ENCODE data around the gene PKNOX2. TPM values are rescaled to one million over a fixed set of nuclear protein-coding genes. Genes with fewer than 3 reads are reported as not detected.

Gene PKNOX2
- polyA plus RNA-seq, 2 of the 4 experiments (the other 2 are of a cell fraction) = not detected

- 53% methylated on average over 7 of the region's 7 CpGs for WGBS (ENCODE audit: missing lambda C conversion rate)
- no peak for FAIRE-seq
Measured at GRCh38 chr11:125412177-125412496, 247.6 kb downstream of the PKNOX2 start.

GRCh38 chr11:125412509-125412908, 248.0 kb downstream of the PKNOX2 start:
- TF ChIP-seq RNF2 (IDR thresholded peaks at IDR 0.05; ENCODE audit: borderline replicate concordance, low read depth) = no peak
- TF ChIP-seq ZFP36 (IDR thresholded peaks at IDR 0.05; ENCODE audit: borderline replicate concordance, partially characterized antibody) = no peak
- TF ChIP-seq CEBPB (IDR thresholded peaks at IDR 0.05) = no peak
- TF ChIP-seq, protein P1, sequence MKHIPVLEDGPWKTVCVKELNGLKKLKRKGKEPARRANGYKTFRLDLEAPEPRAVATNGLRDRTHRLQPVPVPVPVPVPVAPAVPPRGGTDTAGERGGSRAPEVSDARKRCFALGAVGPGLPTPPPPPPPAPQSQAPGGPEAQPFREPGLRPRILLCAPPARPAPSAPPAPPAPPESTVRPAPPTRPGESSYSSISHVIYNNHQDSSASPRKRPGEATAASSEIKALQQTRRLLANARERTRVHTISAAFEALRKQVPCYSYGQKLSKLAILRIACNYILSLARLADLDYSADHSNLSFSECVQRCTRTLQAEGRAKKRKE (CRISPR knock-in tag; IDR thresholded peaks at IDR 0.05; ENCODE audit: low read depth) = no peak
- TF ChIP-seq BHLHE40 (IDR thresholded peaks at IDR 0.05; ENCODE audit: low read depth, low read length) = no peak
- no peak for TF ChIP-seq SMC3 (IDR thresholded peaks at IDR 0.05)
- TF ChIP-seq RCOR1 (IDR thresholded peaks at IDR 0.05; ENCODE audit: low read depth, low read length) = no peak
- no peak for TF ChIP-seq KDM5A (IDR thresholded peaks at IDR 0.05)
- TF ChIP-seq TP53 (CRISPR knock-in tag; IDR thresholded peaks at IDR 0.05) = no peak
- TF ChIP-seq, protein P2, sequence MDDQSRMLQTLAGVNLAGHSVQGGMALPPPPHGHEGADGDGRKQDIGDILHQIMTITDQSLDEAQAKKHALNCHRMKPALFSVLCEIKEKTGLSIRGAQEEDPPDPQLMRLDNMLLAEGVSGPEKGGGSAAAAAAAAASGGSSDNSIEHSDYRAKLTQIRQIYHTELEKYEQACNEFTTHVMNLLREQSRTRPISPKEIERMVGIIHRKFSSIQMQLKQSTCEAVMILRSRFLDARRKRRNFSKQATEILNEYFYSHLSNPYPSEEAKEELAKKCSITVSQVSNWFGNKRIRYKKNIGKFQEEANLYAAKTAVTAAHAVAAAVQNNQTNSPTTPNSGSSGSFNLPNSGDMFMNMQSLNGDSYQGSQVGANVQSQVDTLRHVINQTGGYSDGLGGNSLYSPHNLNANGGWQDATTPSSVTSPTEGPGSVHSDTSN (IDR thresholded peaks at IDR 0.05) = no peak
- no peak for TF ChIP-seq EHF (CRISPR knock-in tag; IDR thresholded peaks at IDR 0.05)
- no peak for TF ChIP-seq FOXS1 (CRISPR knock-in tag; IDR thresholded peaks at IDR 0.05)
- no peak for TF ChIP-seq CHD4 (IDR thresholded peaks at IDR 0.05; ENCODE audit: borderline replicate concordance)
- no peak for TF ChIP-seq CBX8 (IDR thresholded peaks at IDR 0.05)
- no peak for TF ChIP-seq POLR2A (IDR thresholded peaks at IDR 0.05; ENCODE audit: low read length)
- TF ChIP-seq KDM1A (IDR thresholded peaks at IDR 0.05; ENCODE audit: low read depth) = no peak
- TF ChIP-seq GATA3 (IDR thresholded peaks at IDR 0.05; ENCODE audit: borderline replicate concordance) = no peak
- TF ChIP-seq EP300 (IDR thresholded peaks at IDR 0.05) = no peak
- 49% methylated on average over 6 of the region's 7 CpGs for WGBS (ENCODE audit: missing lambda C conversion rate)

More at GRCh38 chr11:125412177-125412496, 247.6 kb downstream of the PKNOX2 start:
- ChIA-PET CTCF (interaction anchor here (1.5 to 1.9 kb wide), 2 partner anchors 11 to 17 kb away, joined by 4 read pairs; no protein-coding TSS in a partner anchor), POLR2A (no interaction called here)
- Histone ChIP-seq H3K4me1 (no peaks in the 10 kb centered on the region), H3K4me3 (no peak overlapping the region), H3K4me2 (no peak overlapping the region), H3K9me3 (no peaks in the 10 kb centered on the region), H3K27ac (no peak overlapping the region)
- no peak for ATAC-seq
- no peak for TF ChIP-seq ZC3H11A (IDR thresholded peaks at IDR 0.05)
- no peak for TF ChIP-seq KDM1A (IDR thresholded peaks at IDR 0.05; ENCODE audit: low read depth)
- TF ChIP-seq NFE2L2 (conservative IDR thresholded peaks at IDR 0.05; ENCODE audit: low read length) = no peak
- TF ChIP-seq HOXB13 (CRISPR knock-in tag; IDR thresholded peaks at IDR 0.05; ENCODE audit: low read depth) = no peak
- no peak for TF ChIP-seq FOSL2 (IDR thresholded peaks at IDR 0.05)
- no peak for TF ChIP-seq FOSL2 (CRISPR knock-in tag; IDR thresholded peaks at IDR 0.05)
- TF ChIP-seq RCOR1 (IDR thresholded peaks at IDR 0.05; ENCODE audit: low read depth, low read length) = no peak
- no peak for TF ChIP-seq POLR2AphosphoS2 (conservative IDR thresholded peaks at IDR 0.05; ENCODE audit: low read length)
- no peak for TF ChIP-seq FOXS1 (CRISPR knock-in tag; IDR thresholded peaks at IDR 0.05)
- TF ChIP-seq HDAC2 (IDR thresholded peaks at IDR 0.05) = no peak
- TF ChIP-seq USF2 (IDR thresholded peaks at IDR 0.05) = no peak
- no peak for TF ChIP-seq NPAS2 (CRISPR knock-in tag; IDR thresholded peaks at IDR 0.05; ENCODE audit: borderline replicate concordance)
- DNase-seq (ENCODE audit: low read depth in 1 of 2, low spot score in 1 of 2) = no peak

More at GRCh38 chr11:125412509-125412908, 248.0 kb downstream of the PKNOX2 start:
- no peak for ATAC-seq
- Histone ChIP-seq H3K4me3 (no peak overlapping the region), H3K9me3 (no peaks in the 10 kb centered on the region), H3K4me2 (no peak overlapping the region), H3K27ac (no peak overlapping the region), H3K4me1 (no peaks in the 10 kb centered on the region)
- no peak for FAIRE-seq
- DNase-seq (ENCODE audit: low read depth in 1 of 2, low spot score in 1 of 2) = no peak
- CTCF ChIA-PET = interaction anchor here (1.5 to 1.9 kb wide), 2 partner anchors 11 to 17 kb away, joined by 4 read pairs; no protein-coding TSS in a partner anchor
- POLR2A ChIA-PET = no interaction called here

Measured in A549 (cell line).